ENCODE measurements around the gene SOX4. TPM values are rescaled to one million over a fixed set of nuclear protein-coding genes. Genes with fewer than 3 reads are reported as not detected.

SOX4 gene
- total and polyA plus RNA-seq, 2 experiments from 2014 or later = 164 to 235 TPM

GRCh38 chr6:21598674-21599023, 5.1 kb downstream of the SOX4 start:
- Histone ChIP-seq H3K9me2 (ENCODE audit: insufficient read depth) (no peaks in the 10 kb centered on the region), H3F3A (replicated peaks; ENCODE audit: low read depth) (peaks cover 20% of the 10 kb centered on the region), H3K27me3 (ENCODE audit: insufficient read depth) (no peaks in the 10 kb centered on the region), H3K79me2 (replicated peaks; ENCODE audit: insufficient read depth) (peaks cover 65% of the 10 kb centered on the region), H3K27ac (ENCODE audit: low read depth) (peak overlapping the region; percentile 94), H3K36me3 (ENCODE audit: insufficient read depth) (peaks cover 8% of the 10 kb centered on the region; the same call in 1 of the 2 replicates), H3K4me3 (peak overlapping the region; percentile 75), H2AFZ (no peak overlapping the region), H3K4me1 (ENCODE audit: insufficient read depth) (peaks cover 19% of the 10 kb centered on the region), H3K4me2 (peak overlapping the region; percentile 80), H4K20me1 (replicated peaks; ENCODE audit: insufficient read depth) (peaks cover 10% of the 10 kb centered on the region; the same call in 1 of the 2 replicates)
- H3K4me1 Mint-ChIP-seq = peaks cover 41% of the 10 kb centered on the region
- ATAC-seq (no peak), DNase-seq (ENCODE audit: low spot score) (peak; percentile 56)
- peaks cover 15% of the 10 kb centered on the region for H3K9me3 Mint-ChIP-seq
- H3K27ac Mint-ChIP-seq = peak overlapping the region; percentile 81
- H3K27me3 Mint-ChIP-seq (ENCODE audit: insufficient read depth, low read depth, poor library complexity) = peaks cover 34% of the 10 kb centered on the region
- TF ChIP-seq ZNF462 (CRISPR knock-in tag; IDR thresholded peaks at IDR 0.05) = 0 out of 2 replicates have a peak, but pooled peaks have one; percentile 13
- no peak for TF ChIP-seq CREB1 (CRISPR knock-in tag; IDR thresholded peaks at IDR 0.05; ENCODE audit: low read depth)
- H3K36me3 Mint-ChIP-seq (ENCODE audit: low read depth) = peaks cover 60% of the 10 kb centered on the region
- peak overlapping the region; percentile 97 for H3K4me3 Mint-ChIP-seq

- Mint-ChIP-seq H3K27me3 (ENCODE audit: insufficient read depth, low read depth, poor library complexity) (peaks cover 34% of the 10 kb centered on the region), H3K36me3 (ENCODE audit: low read depth) (peaks cover 60% of the 10 kb centered on the region), H3K9me3 (peaks cover 15% of the 10 kb centered on the region), H3K27ac (peak overlapping the region; percentile 81), H3K4me3 (peak overlapping the region; percentile 97), H3K4me1 (peaks cover 44% of the 10 kb centered on the region)
- Histone ChIP-seq H2AFZ (no peak overlapping the region), H4K20me1 (replicated peaks; ENCODE audit: insufficient read depth) (peaks cover 10% of the 10 kb centered on the region; the same call in 1 of the 2 replicates), H3K36me3 (ENCODE audit: insufficient read depth) (peaks cover 8% of the 10 kb centered on the region; the same call in 1 of the 2 replicates), H3K4me2 (peak overlapping the region; percentile 80), H3K27ac (ENCODE audit: low read depth) (peak overlapping the region; percentile 94), H3K4me1 (ENCODE audit: insufficient read depth) (peaks cover 19% of the 10 kb centered on the region), H3F3A (replicated peaks; ENCODE audit: low read depth) (peaks cover 20% of the 10 kb centered on the region), H3K9me2 (ENCODE audit: insufficient read depth) (no peaks in the 10 kb centered on the region), H3K4me3 (peak overlapping the region; percentile 75), H3K79me2 (replicated peaks; ENCODE audit: insufficient read depth) (peaks cover 60% of the 10 kb centered on the region), H3K27me3 (ENCODE audit: insufficient read depth) (no peaks in the 10 kb centered on the region)
- peak; percentile 52 for DNase-seq (ENCODE audit: low spot score)
- no peak for ATAC-seq
- TF ChIP-seq ZNF114 (CRISPR knock-in tag; IDR thresholded peaks at IDR 0.05) (no peak), JUNB (IDR thresholded peaks at IDR 0.05; ENCODE audit: unreplicated experiment) (no peak), ETS1 (IDR thresholded peaks at IDR 0.05) (peak; percentile 53; the same call in 1 of the 2 replicates), CREB1 (CRISPR knock-in tag; IDR thresholded peaks at IDR 0.05; ENCODE audit: low read depth) (no peak), POLR2AphosphoS5 (IDR thresholded peaks at IDR 0.05; ENCODE audit: low read depth) (peak; percentile 56), EZH2phosphoT487 (IDR thresholded peaks at IDR 0.05; ENCODE audit: unreplicated experiment) (no peak), NANOG (IDR thresholded peaks at IDR 0.05; ENCODE audit: borderline replicate concordance) (peak; percentile 95), EZH2 (IDR thresholded peaks at IDR 0.05; ENCODE audit: low read depth, unreplicated experiment) (no peak), STAT1 (IDR thresholded peaks at IDR 0.05; ENCODE audit: unreplicated experiment) (no peak), REST (IDR thresholded peaks at IDR 0.05; ENCODE audit: unreplicated experiment) (no peak)
Measured at GRCh38 chr6:21599051-21599696, 5.6 kb downstream of the SOX4 start.

Data from GM23338 (cell line).